ENCODE data around the gene VAPA.

DNA sequence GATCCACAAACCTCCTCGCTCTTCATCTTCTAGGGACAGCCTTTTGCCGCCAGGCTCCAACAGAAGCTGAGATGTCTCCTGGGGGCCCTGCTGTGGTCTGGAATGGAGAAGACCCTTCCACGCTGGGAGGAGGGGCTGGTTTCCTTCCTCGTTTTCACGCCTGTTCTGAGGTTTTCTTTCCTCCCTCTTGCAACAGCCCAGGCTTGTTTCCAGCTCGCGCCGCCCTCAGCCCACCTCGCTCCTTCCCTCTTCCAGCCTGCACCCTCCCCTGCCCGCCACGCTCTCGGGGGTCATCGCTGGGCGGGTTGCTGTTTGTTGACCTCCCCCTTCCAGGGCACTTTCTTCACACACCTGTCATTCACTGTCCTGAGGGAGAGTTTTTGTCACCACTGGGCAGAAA is 55.4 kb downstream of the VAPA start:
- TF ChIP-seq, protein P1, sequence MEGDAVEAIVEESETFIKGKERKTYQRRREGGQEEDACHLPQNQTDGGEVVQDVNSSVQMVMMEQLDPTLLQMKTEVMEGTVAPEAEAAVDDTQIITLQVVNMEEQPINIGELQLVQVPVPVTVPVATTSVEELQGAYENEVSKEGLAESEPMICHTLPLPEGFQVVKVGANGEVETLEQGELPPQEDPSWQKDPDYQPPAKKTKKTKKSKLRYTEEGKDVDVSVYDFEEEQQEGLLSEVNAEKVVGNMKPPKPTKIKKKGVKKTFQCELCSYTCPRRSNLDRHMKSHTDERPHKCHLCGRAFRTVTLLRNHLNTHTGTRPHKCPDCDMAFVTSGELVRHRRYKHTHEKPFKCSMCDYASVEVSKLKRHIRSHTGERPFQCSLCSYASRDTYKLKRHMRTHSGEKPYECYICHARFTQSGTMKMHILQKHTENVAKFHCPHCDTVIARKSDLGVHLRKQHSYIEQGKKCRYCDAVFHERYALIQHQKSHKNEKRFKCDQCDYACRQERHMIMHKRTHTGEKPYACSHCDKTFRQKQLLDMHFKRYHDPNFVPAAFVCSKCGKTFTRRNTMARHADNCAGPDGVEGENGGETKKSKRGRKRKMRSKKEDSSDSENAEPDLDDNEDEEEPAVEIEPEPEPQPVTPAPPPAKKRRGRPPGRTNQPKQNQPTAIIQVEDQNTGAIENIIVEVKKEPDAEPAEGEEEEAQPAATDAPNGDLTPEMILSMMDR (IDR thresholded peaks at IDR 0.05) = no peak
- TF ChIP-seq POLR2A (IDR thresholded peaks at IDR 0.05) = no peak

Measured in lower leg skin (tissue), 3 donors.